WTC11 (cell line): ENCODE data around the gene KCNH8.

ENCODE experiments used
- GABPB1 ChIP-seq: sonication (generic); formaldehyde crosslinking; IDR thresholded peaks from 2 replicates; pipeline ENCODE4 v1.8.1; 2023; ENCODE audit warnings: mild to moderate bottlenecking, missing genetic modification reagents
- NFE2L1 ChIP-seq: sonication (generic); formaldehyde crosslinking; IDR thresholded peaks from 2 replicates; pipeline ENCODE4 v1.8.1; 2023; ENCODE audit warnings: missing genetic modification reagents
- ZNF121 ChIP-seq: sonication (generic); formaldehyde crosslinking; IDR thresholded peaks from 2 replicates; pipeline ENCODE4 v1.8.0; 2023; ENCODE audit warnings: missing genetic modification reagents
- TF ChIP-seq, protein P1 (sequence below): fragments of 200-600 bp; IDR thresholded peaks from 2 replicates; pipeline ENCODE4 v1.8.0; 2022; ENCODE audit warnings: antibody characterized with exemption

DNA sequence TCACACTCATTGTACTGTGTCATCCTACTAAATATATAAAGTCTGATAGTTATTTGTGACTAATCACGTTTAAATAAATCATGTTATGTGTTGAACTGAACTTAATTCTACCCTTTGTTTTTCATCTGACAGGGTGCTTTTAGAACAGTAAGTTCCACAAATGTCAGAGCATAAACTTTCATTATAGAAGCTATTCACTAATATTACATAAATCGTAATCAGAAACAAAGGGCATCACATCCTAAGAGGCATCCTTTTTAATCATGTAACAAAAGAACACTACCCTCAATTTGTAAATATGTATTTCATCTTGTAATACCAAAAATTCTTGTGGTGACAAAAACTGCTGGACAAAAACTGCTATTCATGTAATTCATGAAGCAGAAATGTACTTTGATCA lies 50.8 kb downstream of the KCNH8 start:
- TF ChIP-seq, protein P1, sequence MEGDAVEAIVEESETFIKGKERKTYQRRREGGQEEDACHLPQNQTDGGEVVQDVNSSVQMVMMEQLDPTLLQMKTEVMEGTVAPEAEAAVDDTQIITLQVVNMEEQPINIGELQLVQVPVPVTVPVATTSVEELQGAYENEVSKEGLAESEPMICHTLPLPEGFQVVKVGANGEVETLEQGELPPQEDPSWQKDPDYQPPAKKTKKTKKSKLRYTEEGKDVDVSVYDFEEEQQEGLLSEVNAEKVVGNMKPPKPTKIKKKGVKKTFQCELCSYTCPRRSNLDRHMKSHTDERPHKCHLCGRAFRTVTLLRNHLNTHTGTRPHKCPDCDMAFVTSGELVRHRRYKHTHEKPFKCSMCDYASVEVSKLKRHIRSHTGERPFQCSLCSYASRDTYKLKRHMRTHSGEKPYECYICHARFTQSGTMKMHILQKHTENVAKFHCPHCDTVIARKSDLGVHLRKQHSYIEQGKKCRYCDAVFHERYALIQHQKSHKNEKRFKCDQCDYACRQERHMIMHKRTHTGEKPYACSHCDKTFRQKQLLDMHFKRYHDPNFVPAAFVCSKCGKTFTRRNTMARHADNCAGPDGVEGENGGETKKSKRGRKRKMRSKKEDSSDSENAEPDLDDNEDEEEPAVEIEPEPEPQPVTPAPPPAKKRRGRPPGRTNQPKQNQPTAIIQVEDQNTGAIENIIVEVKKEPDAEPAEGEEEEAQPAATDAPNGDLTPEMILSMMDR = no peak
- TF ChIP-seq GABPB1 (CRISPR knock-in tag) (no peak), NFE2L1 (CRISPR knock-in tag) (no peak), ZNF121 (no peak)
